Endothelial cell of umbilical vein (primary cell): ENCODE results near the gene IER5. TPM values are rescaled to one million over a fixed set of nuclear protein-coding genes. Genes with fewer than 3 reads are reported as not detected.
A peak's percentile ranks its signal among the peaks of the same experiment; 100 is the strongest.

Experiments used
- BruUV-seq: library from RNA; stranded (reverse); fragments of 400-500 nt; replicated peaks from 2 replicates; lab custom pipeline; 2021; lab: Mats Ljungman, UMichigan
- CTCF ChIA-PET: fragments of 300-600, 350-600 bp; sonication (Branson Sonifier 250); formaldehyde crosslinking; loops from one replicate; lab custom pipeline; 2021; ENCODE audit warnings: antibody characterized with exemption, inconsistent platforms; lab: Charles Lee
- POLR2A ChIA-PET: fragments of 300-600, 350-600 bp; sonication (Branson Sonifier 250); formaldehyde crosslinking; loops from one replicate; lab custom pipeline; 2021; ENCODE audit warnings: antibody characterized with exemption, inconsistent platforms; lab: Charles Lee
- DNase-seq: peaks from one replicate; pipeline ENCODE4 v3.0.0-alpha.2; 2011; ENCODE audit warnings: low read depth, low spot score
- FAIRE-seq: peaks from 2 replicates; lab custom pipeline; 2011; peaks lifted over from hg19 to GRCh38; lab: Jason Lieb, UNC
- H2AFZ ChIP-seq: 2 replicates; pipeline ENCODE4 v1.6.0; 2012; ENCODE audit warnings: low read depth, low read length, control low read depth, inconsistent platforms
- H3K27ac ChIP-seq: 2 replicates; pipeline ENCODE4 v1.5.1; 2011; ENCODE audit warnings: low read depth, mild to moderate bottlenecking, control low read depth, low read length, moderate library complexity; ENCODE audit not compliant: insufficient read depth
- H3K27me3 ChIP-seq, 2 experiments: 2 replicates each; pipeline versions ENCODE4 v1.6.0 to v1.6.1; 2011; ENCODE audit warnings: low read length in 2 of 2, mixed read lengths in 1 of 2; ENCODE audit not compliant: control insufficient read depth in 2 of 2, insufficient read depth in 2 of 2
- H3K36me3 ChIP-seq, 2 experiments: 2 replicates in 1 of 2; 3 replicates in 1 of 2; pipeline ENCODE4 v1.5.1; 2011; ENCODE audit warnings: low read length in 2 of 2, mild to moderate bottlenecking in 1 of 2, moderate library complexity in 1 of 2; ENCODE audit not compliant: control insufficient read depth in 2 of 2, insufficient read depth in 2 of 2; ENCODE audit errors: extremely low read depth in 1 of 2
- H3K4me1 ChIP-seq: 3 replicates; pipeline ENCODE4 v1.5.1; 2011; ENCODE audit warnings: mild to moderate bottlenecking, low read length; ENCODE audit not compliant: control insufficient read depth, insufficient read depth; ENCODE audit errors: extremely low read depth
- H3K4me2 ChIP-seq: 2 replicates; pipeline ENCODE4 v1.6.1; 2011; ENCODE audit warnings: low read length, control low read depth, mixed read lengths; ENCODE audit not compliant: insufficient read depth
- H3K4me3 ChIP-seq, 3 experiments: fragments of 200-600 bp in 1 of 3; sonication (generic), shearing (Covaris generic) in 1 of 3; replicated peaks in 1 of 3; 2 replicates each; pipeline ENCODE4 v1.5.1; 2011 to 2016; ENCODE audit warnings: control low read depth in 3 of 3, low read length in 3 of 3, mild to moderate bottlenecking in 2 of 3, inconsistent platforms in 1 of 3, low read depth in 1 of 3, moderate library complexity in 1 of 3; ENCODE audit not compliant: insufficient read depth in 1 of 3
- H3K79me2 ChIP-seq: 2 replicates; pipeline ENCODE4 v1.6.0; 2012; ENCODE audit warnings: low read length, inconsistent platforms; ENCODE audit not compliant: control insufficient read depth, insufficient read depth
- H3K9ac ChIP-seq: replicated peaks from 2 replicates; pipeline ENCODE3; 2011; ENCODE audit warnings: low read length, control low read depth; ENCODE audit not compliant: insufficient read depth; ENCODE audit errors: extremely low read depth
- H3K9me1 ChIP-seq: replicated peaks from 3 replicates; pipeline ENCODE4 v1.6.0; 2011; ENCODE audit warnings: mild to moderate bottlenecking, low read length; ENCODE audit not compliant: control insufficient read depth, insufficient read depth; ENCODE audit errors: extremely low read depth
- H3K9me3 ChIP-seq: replicated peaks from 2 replicates; pipeline ENCODE4 v1.5.1; 2012; ENCODE audit warnings: low read length, inconsistent platforms; ENCODE audit not compliant: control insufficient read depth, insufficient read depth
- H4K20me1 ChIP-seq: replicated peaks from 2 replicates; pipeline ENCODE3; 2011; ENCODE audit warnings: mild to moderate bottlenecking, low read length; ENCODE audit not compliant: control insufficient read depth, insufficient read depth; ENCODE audit errors: extremely low read depth
- CTCF ChIP-seq, 2 donors: IDR thresholded peaks; 1 replicate in 1 of 2; 2 replicates in 1 of 2; pipeline ENCODE4 v1.5.1; 2011; ENCODE audit warnings: low read length in 2 of 2, mild to moderate bottlenecking in 2 of 2, moderate library complexity in 2 of 2, control low read depth in 1 of 2, inconsistent platforms in 1 of 2, low read depth in 1 of 2; ENCODE audit not compliant: insufficient read depth in 1 of 2; ENCODE audit errors: extremely low read depth in 1 of 2
- EZH2 ChIP-seq: IDR thresholded peaks from 2 replicates; pipeline ENCODE4 v1.6.1; 2012; ENCODE audit warnings: borderline replicate concordance, low read depth, mild to moderate bottlenecking, moderate library complexity, low read length, inconsistent platforms; ENCODE audit not compliant: severe bottlenecking
- FOS ChIP-seq: IDR thresholded peaks from 2 replicates; pipeline ENCODE4 v1.6.1; 2011; ENCODE audit warnings: mild to moderate bottlenecking, low read length, moderate library complexity, borderline replicate concordance; ENCODE audit not compliant: insufficient read depth
- GATA2 ChIP-seq: IDR thresholded peaks from 2 replicates; pipeline ENCODE4 v1.7.0; 2011; ENCODE audit warnings: low read depth, mild to moderate bottlenecking, moderate library complexity, mixed read lengths, low read length; ENCODE audit not compliant: insufficient read length, insufficient read depth
- JUN ChIP-seq: IDR thresholded peaks from 2 replicates; pipeline ENCODE4 v1.6.1; 2011; ENCODE audit warnings: borderline replicate concordance, low read depth; ENCODE audit not compliant: insufficient read length, insufficient read depth
- MYC ChIP-seq: IDR thresholded peaks from one replicate; pipeline ENCODE4 v1.6.1; 2011; ENCODE audit warnings: mild to moderate bottlenecking, low read depth, low read length
- POLR2A ChIP-seq: IDR thresholded peaks from 2 replicates; pipeline ENCODE4 v1.6.1; 2012; ENCODE audit warnings: low read depth, mild to moderate bottlenecking, control low read depth, low read length
- POLR2AphosphoS5 ChIP-seq: IDR thresholded peaks from 2 replicates; pipeline ENCODE4 v1.6.1; 2012; ENCODE audit warnings: low read depth, mild to moderate bottlenecking, control low read depth, low read length, moderate library complexity; ENCODE audit not compliant: insufficient read depth
- dilution Hi-C: fragments of 300-500 bp; cut with MboI; formaldehyde crosslinking; loops from one replicate; pipeline ENCODE4 v1.15.0; 2019; ENCODE audit warnings: low sequenced_read_pairs; ENCODE audit not compliant: extremely low pct_ligation_motif_present
- intact Hi-C: fragments of 100-400 bp; cut with micrococcal nuclease; formaldehyde crosslinking; loops from one replicate; pipeline ENCODE4 v1.10.0; 2022
- polyA plus RNA-seq, 4 experiments: library from polyadenylated mRNA; depleted of rRNA in 3 of 4; stranded (reverse) in 3 of 4; unstranded in 1 of 4; fragments of >200 nt; gene quantifications; 2 replicates each; pipeline versions ENCODE4 v1.2.1 to v1.2.3, GENCODE V29; 2011 to 2012; ENCODE audit warnings: missing spikeins in 1 of 4
- total RNA-seq: library from RNA; stranded (reverse); gene quantifications from 2 replicates; pipeline ENCODE4 v1.2.3, GENCODE V29; 2021
- TF ChIP-seq, protein P1 (sequence below): IDR thresholded peaks from 2 replicates; pipeline ENCODE4 v1.6.1; 2011; ENCODE audit not compliant: insufficient read depth, insufficient read length

Gene IER5
- total and polyA plus RNA-seq, 2 donors (not counting 3 experiments of a cell fraction or from before 2014, with no cell fraction given): 6.6 to 14.4 TPM

DNA sequence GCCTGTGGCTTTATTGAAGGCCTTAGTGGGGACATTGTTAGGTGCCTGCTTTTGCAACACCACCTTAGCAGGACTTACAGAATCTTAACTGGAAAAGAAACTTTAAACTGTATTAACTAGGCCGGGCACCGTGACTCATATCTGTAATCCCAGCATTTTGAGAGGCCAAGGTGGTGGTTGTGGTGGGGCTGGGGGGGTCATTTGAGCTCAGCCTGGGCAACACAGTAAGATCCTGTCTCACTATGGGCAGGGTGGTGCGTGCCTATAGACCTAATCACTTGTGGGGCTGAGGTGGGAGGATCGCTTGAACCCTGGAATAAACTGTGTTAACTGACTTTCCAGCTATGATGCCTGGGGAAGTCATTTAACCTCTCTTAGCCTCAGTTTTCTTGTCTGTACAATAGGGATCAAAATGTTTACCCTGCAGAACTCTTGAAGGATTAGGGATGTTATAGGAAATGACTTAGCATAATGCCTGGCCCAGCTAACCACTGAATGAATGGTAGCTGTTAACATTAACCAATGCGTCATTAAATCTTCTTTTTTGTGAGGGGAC is 39.5 kb downstream of the IER5 start:
- no TSS peak for BruUV-seq
- H3K9me3 ChIP-seq: no peaks in the 10 kb centered on the region
- no peaks in the 10 kb centered on the region for H3K79me2 ChIP-seq
- intact Hi-C loops: no loop called here
- no peak for TF ChIP-seq JUN
- no peak for TF ChIP-seq GATA2
- H3K4me1 ChIP-seq: peaks cover 9% of the 10 kb centered on the region
- no peak overlapping the region for H3K27ac ChIP-seq
- no peaks in the 10 kb centered on the region for H3K36me3 ChIP-seq
- H3K4me3 ChIP-seq: no peak overlapping the region
- CTCF ChIA-PET: interaction anchor here (0.7 to 2.6 kb wide), 12 partner anchors 8 to 102 kb away, joined by 3 to 15 read pairs (median 3); no protein-coding TSS in a partner anchor
- H2AFZ ChIP-seq: no peak overlapping the region
- H3K9ac ChIP-seq: no peak overlapping the region
- POLR2A ChIA-PET: interaction anchor here (1.4 kb wide), 1 partner anchor 23 kb away, joined by 3 read pairs; no protein-coding TSS in a partner anchor
- DNase-seq (no peak), FAIRE-seq (no peak)
- no peak overlapping the region for H3K4me2 ChIP-seq
- no peaks in the 10 kb centered on the region for H4K20me1 ChIP-seq
- H3K27me3 ChIP-seq: no peaks in the 10 kb centered on the region
- no peaks in the 10 kb centered on the region for H3K9me1 ChIP-seq
- dilution Hi-C loops: no loop called here

DNA sequence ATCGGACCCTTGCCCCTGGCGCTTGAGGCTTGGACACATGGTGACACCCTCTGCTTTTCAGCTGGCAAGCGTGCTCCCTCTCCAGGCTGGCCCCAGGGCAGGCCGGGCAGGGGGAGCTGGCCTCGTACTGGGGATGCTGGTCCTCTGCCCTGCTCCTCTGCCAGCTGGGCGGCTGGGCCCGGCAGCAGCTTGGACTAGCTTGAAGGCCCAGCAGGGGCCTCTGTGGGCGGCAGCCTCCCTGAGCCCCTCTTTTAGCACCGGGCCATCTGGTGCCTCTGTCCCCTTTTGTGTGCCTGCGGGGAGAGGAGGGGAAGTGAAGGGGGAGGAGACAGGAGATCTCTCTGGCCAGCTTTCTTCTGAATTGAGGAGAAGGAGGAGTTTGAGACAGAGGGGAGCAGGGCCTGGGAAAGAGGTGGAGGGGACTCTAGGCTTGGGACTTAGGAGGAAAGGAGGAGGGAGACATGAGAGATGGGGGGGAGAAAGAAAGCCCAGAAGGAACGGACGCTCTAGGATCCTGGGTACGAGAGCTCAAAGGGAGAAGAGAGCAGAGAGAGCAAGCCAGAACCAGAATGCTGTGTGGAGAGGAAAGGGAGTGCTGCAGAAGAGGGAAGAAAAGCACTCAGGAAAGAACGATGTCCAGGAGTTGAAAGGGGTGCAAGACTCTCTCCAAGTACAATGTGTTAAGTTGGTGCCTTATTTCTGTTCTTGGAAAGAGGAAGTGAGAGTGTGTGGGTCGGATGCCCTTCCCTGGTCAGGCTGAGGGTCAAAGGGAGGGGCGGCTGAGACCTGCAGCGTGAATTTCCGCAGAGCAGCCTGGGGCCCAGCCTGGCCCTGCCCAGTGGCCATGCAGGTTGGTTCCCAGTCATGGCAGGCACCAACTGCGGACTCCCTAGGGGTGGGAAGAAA is 40.3 kb downstream of the IER5 start:
- no TSS peak for BruUV-seq
- H3K9me3 ChIP-seq: no peaks in the 10 kb centered on the region
- H4K20me1 ChIP-seq: no peaks in the 10 kb centered on the region
- no peak overlapping the region for H3K4me2 ChIP-seq
- peaks cover 9% of the 10 kb centered on the region for H3K4me1 ChIP-seq
- H3K9me1 ChIP-seq: no peaks in the 10 kb centered on the region
- ChIA-PET POLR2A (interaction anchor here (0.8 kb wide), 1 partner anchor 1263 kb away, joined by 3 read pairs; no protein-coding TSS in a partner anchor), CTCF (interaction anchor here (0.6 to 1.7 kb wide), 8 partner anchors 12 to 1263 kb away, joined by 3 to 5 read pairs (median 3); partner anchors contain the start of gene GLUL)
- H3K36me3 ChIP-seq: no peaks in the 10 kb centered on the region
- dilution Hi-C loops: no loop called here
- no peak for FAIRE-seq
- no peak overlapping the region for H3K4me3 ChIP-seq
- H3K79me2 ChIP-seq: no peaks in the 10 kb centered on the region
- TF ChIP-seq POLR2AphosphoS5 (no peak), FOS (no peak), GATA2 (no peak), JUN (no peak), CTCF (IDR thresholded peaks at IDR 0.05; ENCODE audit: extremely low read depth in 1 of 2, insufficient read depth in 1 of 2, low read depth in 1 of 2, low read length in 2 of 2) (no peak), MYC (no peak), EZH2 (no peak), POLR2A (no peak)
- TF ChIP-seq, protein P1, sequence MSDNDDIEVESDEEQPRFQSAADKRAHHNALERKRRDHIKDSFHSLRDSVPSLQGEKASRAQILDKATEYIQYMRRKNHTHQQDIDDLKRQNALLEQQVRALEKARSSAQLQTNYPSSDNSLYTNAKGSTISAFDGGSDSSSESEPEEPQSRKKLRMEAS: no peak
- H3K27me3 ChIP-seq: no peaks in the 10 kb centered on the region
- H3K27ac ChIP-seq: no peak overlapping the region
- H3K9ac ChIP-seq: no peak overlapping the region
- no peak for DNase-seq
- H2AFZ ChIP-seq: peak overlapping the region; percentile 40
- intact Hi-C loops: no loop called here
